Measurements from ENCODE around the gene PDPN. TPM values are rescaled to one million over a fixed set of nuclear protein-coding genes. Genes with fewer than 3 reads are reported as not detected.

Gene PDPN
- polyA plus RNA-seq, 5 donors, result 43.5 to 53.2 (median 49.5) TPM

GRCh38 chr1:13607002-13607401 is 23.4 kb downstream of the PDPN start:
- DNase-seq, result no peak

DNA sequence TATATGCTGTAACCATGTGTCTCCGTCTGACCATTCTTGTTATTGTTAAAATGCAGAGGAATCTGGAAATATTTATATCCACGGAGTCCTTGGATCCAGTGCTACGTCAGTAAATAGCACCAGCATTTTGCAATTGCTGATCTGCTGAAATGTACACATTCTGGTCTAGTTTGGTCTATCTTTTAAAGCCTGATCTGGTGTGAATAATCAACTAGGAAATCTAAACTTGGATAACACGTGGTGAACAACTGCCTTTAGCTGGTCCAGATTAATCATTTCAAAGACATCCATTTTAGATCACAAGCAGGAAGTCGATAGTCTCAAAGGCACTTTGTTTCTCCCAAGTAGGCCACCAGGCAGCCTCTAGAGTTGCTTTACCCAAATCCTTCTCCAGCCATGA is 32.6 kb downstream of the PDPN start:
- DNase-seq, result no peak

- no peak for DNase-seq
Measured at GRCh38 chr1:13617108-13617507, 33.5 kb downstream of the PDPN start.

DNA sequence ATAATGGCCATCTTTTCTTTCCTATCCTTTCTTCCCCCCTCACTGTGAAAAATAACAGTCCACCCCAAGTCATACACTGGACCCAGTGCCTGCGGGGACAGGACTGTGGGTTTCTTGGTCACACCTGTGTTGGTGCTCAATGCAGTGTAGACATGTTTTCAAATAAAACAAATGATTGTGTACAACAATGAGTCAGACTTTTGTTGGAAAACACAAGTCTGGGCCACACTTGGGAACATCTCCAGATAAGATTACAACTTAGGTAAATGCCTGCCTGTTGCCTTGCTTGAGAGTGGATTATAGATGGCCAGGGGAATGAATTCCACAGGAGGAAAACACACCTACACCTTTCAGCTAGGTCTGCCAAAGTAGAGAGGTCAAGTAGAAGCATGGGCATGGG is 34.1 kb downstream of the PDPN start:
- DNase-seq, result no peak

- DNase-seq, result no peak
Measured at GRCh38 chr1:13618483-13618882, 34.9 kb downstream of the PDPN start.

GRCh38 chr1:13619909-13620308 is 36.3 kb downstream of the PDPN start:
- DNase-seq, result no peak

- DNase-seq, result no peak
Measured at GRCh38 chr1:13620825-13621224, 37.2 kb downstream of the PDPN start.

- no peak for DNase-seq
Measured at GRCh38 chr1:13622446-13622845, 38.8 kb downstream of the PDPN start.

DNA sequence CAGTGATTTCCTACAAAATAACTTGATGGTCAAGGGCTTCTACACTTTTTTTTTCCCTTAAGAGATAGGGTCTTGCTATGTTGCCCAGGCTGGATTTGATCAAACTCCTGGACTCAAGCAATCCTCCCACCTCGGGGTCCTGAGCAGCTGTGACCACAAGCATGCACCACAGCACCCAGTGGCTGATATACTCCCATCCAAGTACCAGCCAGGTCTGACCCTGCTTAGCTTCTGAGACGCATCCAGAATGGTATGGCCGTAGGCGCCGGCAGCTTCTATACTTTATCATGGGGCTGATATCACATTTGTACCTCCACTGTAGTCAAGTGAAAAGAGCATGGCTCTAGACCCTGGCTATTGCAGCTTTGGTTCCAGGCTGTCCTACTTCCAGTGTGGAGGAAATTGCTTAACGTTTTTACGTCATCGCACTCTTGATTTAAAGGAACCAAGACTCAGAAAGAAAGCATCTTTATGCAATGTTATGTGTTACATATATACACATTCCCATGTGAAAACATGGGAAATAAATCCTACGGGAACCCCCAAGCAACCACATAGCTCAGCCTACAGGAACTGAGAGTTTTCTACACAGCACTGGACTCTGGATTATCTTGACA is 39.5 kb downstream of the PDPN start:
- DNase-seq, result no peak

GRCh38 chr1:13624526-13624925 is 40.9 kb downstream of the PDPN start:
- no peak for DNase-seq

- no peak for DNase-seq
Measured at GRCh38 chr1:13627127-13627526, 43.5 kb downstream of the PDPN start.

- no peak for DNase-seq
Measured at GRCh38 chr1:13628218-13628617, 44.6 kb downstream of the PDPN start.

DNA sequence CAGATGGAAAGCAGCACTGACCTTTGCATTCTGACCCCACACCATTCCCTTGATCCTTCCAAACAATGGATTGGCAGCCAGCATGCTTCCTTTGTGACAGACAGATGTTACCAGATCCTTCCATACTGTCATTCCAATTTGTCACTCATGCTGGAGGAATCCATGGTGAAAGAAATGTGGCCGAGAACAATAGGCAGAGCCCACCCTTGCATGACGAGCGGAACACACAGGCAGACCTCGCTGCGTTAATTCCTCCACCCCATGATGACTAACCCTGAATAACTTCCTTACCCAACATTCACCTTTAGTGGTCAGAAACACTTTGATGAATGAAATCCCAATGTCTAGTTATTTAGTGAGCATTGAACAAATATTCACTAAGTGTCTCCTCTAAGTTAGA is 45.1 kb downstream of the PDPN start:
- DNase-seq, result peak in 1 of 2 donors; percentile 13

- no peak for DNase-seq
Measured at GRCh38 chr1:13642306-13643004, 58.8 kb downstream of the PDPN start.

GRCh38 chr1:13643017-13643416 is 59.4 kb downstream of the PDPN start:
- DNase-seq, result no peak

GRCh38 chr1:13646521-13646920 is 62.9 kb downstream of the PDPN start:
- DNase-seq, result no peak

DNA sequence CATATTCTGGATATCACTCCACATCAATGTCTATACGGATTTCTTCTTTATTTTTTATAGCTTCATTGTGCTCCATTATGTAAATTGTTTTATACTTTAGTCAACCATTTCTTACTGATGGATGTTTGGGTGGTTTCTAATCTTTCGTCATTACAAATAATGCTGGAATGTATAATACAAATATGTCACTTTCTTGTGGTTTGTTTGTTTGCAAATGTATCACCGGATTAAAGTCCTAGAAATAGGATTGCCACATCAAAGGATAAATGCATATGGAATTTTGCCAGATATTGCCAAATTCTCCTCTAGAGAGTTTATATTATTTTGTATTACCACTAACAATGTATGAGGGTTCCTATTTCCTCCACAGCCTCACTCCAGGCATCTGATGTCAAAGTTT is 67.6 kb downstream of the PDPN start:
- no peak for DNase-seq

- no peak for DNase-seq
Measured at GRCh38 chr1:13652238-13652637, 68.6 kb downstream of the PDPN start.

DNA sequence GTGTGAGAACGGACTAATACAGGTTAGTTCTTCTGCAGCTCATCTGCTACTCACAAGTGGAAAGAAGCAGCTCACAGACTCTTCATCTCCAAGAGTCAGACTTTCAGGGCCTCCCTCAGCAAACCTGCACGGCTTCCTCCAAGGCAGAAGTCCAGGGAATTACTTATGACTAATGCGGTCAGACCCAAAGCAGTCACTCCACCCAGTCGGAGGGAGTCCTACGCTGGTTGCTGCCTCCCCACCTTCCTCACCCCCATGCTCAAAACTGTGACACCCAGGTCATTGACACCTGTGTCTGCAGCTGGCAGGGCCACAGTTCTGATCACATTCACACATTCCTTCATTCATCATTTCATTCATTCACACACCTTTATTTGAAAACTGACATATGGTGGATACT is 77.9 kb downstream of the PDPN start:
- DNase-seq, result no peak

GRCh38 chr1:13662493-13662892 is 78.9 kb downstream of the PDPN start:
- DNase-seq, result peak in 1 of 2 donors; percentile 9

DNA sequence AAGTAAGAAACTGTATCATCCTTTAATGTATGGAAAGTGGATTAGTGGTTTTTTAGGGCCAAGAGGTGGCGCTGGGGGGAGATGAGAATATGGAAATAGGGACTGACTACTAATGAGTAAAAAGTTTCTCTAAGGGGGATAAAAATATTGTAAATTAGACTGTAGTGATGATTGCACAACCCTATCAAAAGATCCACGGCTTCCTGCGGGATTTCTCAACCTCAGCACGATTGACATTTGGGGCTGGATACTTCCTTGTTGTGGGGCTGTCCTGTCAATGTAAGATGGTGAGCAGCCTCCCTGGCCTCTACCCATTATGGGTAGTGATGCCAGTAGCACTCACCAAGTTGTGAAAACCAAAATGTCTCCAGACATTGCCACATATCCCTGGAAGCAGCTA is 80.3 kb downstream of the PDPN start:
- DNase-seq, result no peak

GRCh38 chr1:13664451-13664850 is 80.8 kb downstream of the PDPN start:
- no peak for DNase-seq

GRCh38 chr1:13666317-13666716 is 82.7 kb downstream of the PDPN start:
- DNase-seq, result no peak

Data from right lung (tissue), 5 donors.